Measurements from ENCODE around the gene CYB5A.

- no peak for TF ChIP-seq CTCF (IDR thresholded peaks at IDR 0.05)
- TF ChIP-seq MXI1 (IDR thresholded peaks at IDR 0.05; ENCODE audit: low read depth, low read length) = no peak
- TF ChIP-seq SMC3 (IDR thresholded peaks at IDR 0.05; ENCODE audit: low read depth, low read length) = no peak
- no peak for TF ChIP-seq TAF1 (IDR thresholded peaks at IDR 0.05; ENCODE audit: borderline replicate concordance, low read depth, low read length)
- TF ChIP-seq, protein P1, sequence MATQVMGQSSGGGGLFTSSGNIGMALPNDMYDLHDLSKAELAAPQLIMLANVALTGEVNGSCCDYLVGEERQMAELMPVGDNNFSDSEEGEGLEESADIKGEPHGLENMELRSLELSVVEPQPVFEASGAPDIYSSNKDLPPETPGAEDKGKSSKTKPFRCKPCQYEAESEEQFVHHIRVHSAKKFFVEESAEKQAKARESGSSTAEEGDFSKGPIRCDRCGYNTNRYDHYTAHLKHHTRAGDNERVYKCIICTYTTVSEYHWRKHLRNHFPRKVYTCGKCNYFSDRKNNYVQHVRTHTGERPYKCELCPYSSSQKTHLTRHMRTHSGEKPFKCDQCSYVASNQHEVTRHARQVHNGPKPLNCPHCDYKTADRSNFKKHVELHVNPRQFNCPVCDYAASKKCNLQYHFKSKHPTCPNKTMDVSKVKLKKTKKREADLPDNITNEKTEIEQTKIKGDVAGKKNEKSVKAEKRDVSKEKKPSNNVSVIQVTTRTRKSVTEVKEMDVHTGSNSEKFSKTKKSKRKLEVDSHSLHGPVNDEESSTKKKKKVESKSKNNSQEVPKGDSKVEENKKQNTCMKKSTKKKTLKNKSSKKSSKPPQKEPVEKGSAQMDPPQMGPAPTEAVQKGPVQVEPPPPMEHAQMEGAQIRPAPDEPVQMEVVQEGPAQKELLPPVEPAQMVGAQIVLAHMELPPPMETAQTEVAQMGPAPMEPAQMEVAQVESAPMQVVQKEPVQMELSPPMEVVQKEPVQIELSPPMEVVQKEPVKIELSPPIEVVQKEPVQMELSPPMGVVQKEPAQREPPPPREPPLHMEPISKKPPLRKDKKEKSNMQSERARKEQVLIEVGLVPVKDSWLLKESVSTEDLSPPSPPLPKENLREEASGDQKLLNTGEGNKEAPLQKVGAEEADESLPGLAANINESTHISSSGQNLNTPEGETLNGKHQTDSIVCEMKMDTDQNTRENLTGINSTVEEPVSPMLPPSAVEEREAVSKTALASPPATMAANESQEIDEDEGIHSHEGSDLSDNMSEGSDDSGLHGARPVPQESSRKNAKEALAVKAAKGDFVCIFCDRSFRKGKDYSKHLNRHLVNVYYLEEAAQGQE (IDR thresholded peaks at IDR 0.05; ENCODE audit: low read depth, low read length) = no peak
Observed at GRCh38 chr18:74221081-74221480, 70.7 kb downstream of the CYB5A start.
